NCI-H345 (cell line): ENCODE data around the gene HAGHL.
A peak's percentile ranks its signal among the peaks of the same experiment; 100 is the strongest.
"Not testable (repeated sequence)": the region's sequence is repeated elsewhere in the genome, so short reads cannot be mapped to it uniquely, and the experiment has no call there.

Experiments used
- DNase-seq: peaks from one replicate; lab custom pipeline; 2025; lab: John Stamatoyannopoulos, UW

The HAGHL gene

GRCh38 chr16:734208-734980 lies 7.5 kb downstream of the HAGHL start:
- DNase-seq: no peak

- no peak for DNase-seq
Observed at GRCh38 chr16:734981-735881, 8.3 kb downstream of the HAGHL start.

GRCh38 chr16:735982-736453 lies 9.1 kb downstream of the HAGHL start:
- DNase-seq: no peak

DNA sequence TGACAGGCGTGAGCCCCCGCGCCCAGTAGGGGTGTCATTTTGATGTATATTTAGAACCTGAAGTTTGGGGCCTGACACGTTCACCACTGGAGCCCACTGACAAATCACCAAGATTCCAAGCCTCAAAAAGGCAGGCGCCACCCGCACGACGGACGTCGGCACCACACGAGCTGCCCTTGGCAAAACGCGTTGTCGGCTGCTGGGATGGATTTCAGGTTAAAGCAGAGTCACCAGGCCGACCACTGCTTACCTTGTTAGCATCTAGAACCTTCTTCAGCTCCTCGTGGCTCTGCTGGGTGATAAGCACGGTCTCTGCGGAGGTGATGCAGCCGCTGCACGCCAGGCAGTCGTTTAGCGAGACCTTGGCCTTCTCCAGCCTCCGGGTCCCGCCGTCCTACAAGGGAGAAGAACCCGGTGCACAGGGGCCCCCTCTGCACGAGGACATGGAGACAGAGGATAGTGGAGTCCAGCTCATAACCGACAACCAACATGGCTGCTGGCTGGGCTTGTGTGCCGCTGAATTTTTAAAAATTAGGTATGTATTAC lies 10.1 kb downstream of the HAGHL start:
- DNase-seq: no peak

DNA sequence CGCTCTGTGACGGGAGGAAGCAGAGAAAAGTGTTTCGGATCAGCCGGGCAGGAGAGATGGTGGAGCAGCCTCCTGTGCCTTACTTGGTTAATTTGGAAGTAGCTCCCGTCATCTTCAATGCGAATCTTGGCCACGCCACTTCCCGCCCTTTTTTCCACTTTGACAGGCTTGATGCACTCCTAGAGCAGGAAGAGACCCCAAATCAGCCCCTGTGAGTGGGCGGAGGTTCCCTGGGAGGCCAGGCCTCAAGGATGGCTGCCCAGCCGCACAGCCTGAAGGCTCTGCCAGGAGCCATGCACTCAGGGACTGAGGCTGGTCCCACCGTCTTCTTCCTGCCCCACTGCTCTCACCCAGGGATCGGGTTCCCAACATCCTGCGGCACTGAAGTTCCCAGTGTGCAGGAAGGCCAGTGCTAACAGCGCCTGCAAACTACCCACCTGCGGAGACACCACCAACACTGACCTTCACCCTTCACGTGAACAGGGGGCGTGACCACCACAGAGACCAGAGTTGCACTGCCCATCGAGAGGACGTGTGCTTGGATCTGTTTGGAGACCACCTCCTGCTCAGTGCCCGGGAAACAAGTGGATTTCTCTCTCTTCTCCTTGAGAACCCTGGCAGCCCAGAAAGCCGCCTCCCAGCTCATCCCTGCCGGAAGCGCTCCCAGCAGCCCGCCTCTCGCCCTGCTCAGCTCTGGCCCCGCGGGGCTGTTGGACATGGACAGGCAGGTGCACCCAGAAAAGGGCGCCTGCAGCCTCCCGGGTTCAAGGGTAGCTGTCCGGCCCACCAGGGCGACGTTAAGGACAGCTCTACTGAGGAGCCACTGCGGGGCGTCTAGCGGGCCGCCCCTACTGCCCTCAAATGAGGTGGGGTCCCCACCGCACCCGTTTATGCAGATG lies 12.9 kb downstream of the HAGHL start:
- no peak for DNase-seq

DNA sequence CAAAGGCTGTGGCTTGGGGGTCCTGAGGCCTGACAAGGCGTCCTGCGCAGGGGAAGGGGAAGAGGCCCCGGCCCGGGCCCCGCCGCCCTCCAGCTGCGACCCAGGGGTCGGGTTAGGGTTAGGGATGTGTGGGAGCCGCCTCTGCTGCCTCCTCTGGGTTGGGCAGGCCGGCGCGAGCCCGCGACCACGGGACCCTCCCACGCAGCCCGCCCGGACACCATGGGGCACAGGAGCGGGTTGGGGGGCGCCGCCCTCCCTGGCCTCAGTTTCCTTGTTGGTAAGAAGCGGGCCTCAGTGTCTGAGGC lies 13.5 kb downstream of the HAGHL start:
- DNase-seq: no peak

- DNase-seq: peak; percentile 91
Observed at GRCh38 chr16:740764-741505, 14.0 kb downstream of the HAGHL start, which contains the start of gene CIAO3. TSS of gene CIAO3 (minus strand) at chr16:740997. CDS start at chr16:740985, 12 bp downstream.

- no peak for DNase-seq
Observed at GRCh38 chr16:741986-742629, 15.2 kb downstream of the HAGHL start.

GRCh38 chr16:742894-743293 lies 16.0 kb downstream of the HAGHL start:
- not testable (repeated sequence) for DNase-seq

DNA sequence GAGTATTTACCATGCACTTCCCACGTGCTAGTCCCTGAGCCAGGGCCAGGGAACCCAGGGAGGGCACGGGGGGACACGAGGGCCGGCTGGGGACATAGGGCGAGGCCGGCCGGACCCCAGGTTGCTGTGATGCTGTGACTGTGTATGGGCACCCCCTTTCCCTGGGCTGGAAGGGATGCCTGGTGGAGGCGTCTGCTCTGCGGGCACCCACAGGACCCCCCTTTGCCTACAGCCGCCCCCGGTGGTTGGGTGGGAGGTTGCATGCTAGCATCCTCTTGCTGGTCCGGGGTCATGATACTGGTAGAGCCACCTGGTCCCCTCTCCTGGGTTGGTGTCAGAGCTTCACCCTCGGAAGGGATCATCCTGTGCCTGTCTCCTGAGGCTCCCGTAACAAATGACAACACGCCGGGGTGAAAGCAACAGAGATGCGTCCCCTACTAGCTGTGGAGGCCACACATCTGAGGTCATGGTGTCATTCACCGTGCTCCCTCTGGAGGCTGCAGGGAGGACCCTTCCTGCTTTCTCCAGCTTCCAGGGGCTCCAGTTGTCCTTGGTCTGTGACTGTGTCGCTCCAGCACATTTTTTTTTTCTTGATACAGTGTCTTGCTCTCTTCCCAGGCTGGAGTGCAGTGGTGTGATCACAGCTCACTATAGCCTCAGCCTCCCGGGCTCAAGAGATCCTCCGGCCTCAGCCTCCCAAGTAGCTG lies 17.0 kb downstream of the HAGHL start:
- DNase-seq: no peak

DNA sequence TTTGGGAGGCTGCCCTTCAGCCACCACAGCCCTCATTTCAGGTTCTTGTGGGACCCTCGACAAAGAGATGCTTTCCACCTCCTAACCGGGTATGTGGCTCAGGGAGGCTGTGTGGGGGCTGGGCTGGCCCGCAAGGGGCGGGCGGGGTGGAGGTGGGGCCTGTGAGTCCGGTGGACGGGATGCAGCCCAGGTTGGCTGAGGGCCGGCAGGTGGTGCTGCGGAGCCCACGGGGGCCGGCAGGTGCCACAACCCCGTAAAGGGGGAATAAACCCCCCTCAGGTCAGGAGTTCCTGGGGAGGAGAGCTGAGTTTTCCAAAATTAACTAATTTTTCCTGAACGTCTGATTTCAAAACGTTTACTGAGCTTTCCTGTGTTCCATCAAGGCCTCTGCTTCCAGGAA lies 18.8 kb downstream of the HAGHL start:
- DNase-seq: peak; percentile 16

- no peak for DNase-seq
Observed at GRCh38 chr16:746637-747036, 19.7 kb downstream of the HAGHL start.

DNA sequence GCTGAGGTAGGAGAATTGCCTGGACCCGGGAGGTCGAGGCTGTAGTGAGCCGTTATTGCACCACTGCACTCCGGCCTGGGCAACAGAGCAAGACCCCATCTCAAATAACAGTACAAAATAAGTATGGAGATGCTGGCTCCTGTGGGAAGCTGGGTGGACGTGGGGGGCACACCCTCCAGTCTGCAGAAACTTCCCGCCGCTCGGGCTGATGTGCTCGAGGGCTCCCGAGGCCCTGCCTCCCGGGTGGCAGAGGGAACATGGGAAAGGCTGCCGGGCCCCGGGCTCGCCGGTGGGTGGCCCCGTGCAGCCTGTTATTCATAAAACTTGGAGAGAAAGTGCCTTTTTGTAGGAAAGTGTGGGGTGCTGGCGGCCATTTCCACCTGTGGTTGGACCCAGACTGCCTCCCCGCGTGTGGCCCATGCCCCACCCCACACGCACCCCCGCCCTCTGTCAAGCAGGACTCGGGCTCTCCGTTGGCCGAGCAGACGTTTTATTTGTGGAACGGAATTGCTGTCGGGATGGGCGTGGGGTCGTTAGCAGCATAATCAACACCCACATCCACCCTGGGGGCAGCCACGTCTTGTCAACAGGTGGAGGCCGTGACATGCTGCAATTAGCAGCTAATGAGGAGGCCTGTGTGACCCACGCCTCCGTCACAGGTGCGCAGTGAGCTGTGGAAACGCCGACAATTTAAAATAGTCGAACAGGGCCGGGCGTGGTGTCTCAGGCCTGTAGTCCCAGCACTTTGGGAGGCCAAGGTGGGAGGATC lies 21.3 kb downstream of the HAGHL start:
- no peak for DNase-seq

GRCh38 chr16:749010-749409 lies 22.1 kb downstream of the HAGHL start:
- no peak for DNase-seq

DNA sequence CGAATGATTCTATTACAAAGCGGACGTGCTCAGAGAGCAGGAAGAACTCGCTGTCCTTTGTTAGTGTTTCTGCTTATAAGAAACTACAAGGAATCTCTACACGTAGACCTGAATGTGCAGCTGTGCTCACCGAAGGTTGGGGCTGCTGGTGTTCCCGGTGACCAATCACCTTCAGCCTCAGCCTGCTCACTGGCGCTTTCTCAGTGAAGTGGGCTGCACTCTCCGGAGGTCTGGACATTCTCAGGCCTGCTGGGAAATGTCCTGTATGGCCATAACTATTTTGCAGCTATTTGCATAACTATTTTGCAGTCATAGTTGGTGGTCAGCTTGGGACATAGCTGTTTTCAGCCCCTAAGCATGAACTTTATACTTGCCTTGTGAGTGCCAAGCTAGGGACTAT lies 23.6 kb downstream of the HAGHL start:
- no peak for DNase-seq

DNA sequence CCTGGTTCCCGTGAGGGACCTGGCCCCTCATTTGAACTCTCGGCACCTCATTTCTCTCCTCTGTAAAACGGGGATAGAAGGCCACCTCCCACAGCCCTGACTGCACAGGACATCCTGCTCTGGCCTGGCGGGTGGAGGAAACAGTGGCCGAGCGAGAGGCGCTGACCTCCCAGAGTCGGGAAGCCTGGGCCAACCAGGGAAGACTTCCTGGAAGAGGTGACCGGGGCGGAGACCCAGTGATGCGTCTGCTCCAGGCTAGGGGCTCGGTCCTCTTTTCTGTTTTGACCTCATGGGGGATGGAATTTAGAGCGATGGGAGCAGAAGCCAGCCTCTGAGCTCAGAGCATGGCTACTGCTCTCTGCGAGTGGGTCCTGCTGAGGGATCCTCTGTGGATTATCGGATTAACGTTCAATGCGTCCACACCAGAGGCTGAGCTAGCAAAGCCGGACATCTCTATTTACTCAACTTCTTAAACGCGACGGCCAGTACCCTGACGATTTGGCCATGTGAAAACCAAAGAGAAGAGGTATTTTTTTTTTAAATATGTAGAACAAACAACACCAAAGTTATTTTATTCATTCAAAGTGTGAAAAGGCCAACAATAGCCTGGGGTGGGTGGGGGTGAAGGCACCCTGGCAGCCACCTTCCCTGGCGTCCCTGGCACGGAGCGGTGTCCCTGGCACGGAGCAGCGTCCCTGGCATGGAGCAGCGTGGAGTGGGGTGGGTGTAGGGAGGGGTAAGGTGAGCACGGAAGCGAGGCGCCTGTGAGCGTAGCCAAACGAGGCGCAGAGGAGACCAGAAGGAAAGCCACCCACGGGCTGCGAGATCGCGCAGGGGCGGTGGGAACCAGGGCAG lies 24.5 kb downstream of the HAGHL start:
- DNase-seq: no peak

- DNase-seq: no peak
Observed at GRCh38 chr16:752007-752312, 25.1 kb downstream of the HAGHL start.

- DNase-seq: not testable (repeated sequence)
Observed at GRCh38 chr16:754121-754607, 27.3 kb downstream of the HAGHL start.
